ENCODE measurements around the gene AGAP1.

The AGAP1 gene

GRCh38 chr2:235511187-235511661 is 17.4 kb downstream of the AGAP1 start:
- DNase-seq, result no peak

- DNase-seq, result no peak
These were observed 18.2 kb downstream of the AGAP1 start for GRCh38 chr2:235511751-235512698.

DNA sequence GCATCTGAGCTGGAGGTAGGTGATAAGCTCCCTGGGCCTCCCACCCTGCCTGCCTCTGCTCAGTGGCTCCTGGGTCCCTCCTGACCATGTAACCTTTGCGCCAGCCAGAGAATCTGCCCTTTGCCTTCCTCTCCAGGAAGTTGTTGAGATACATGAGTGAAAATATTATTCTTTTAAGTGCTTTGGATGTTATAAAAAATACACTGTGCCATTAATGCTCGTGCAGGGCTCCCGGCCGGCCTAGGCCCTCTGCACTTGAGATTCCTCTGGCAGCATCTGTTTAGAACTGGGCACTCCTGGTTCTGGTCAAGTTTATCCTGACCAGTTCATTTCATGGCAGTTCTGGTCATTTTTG is 18.8 kb downstream of the AGAP1 start:
- DNase-seq, result no peak

DNA sequence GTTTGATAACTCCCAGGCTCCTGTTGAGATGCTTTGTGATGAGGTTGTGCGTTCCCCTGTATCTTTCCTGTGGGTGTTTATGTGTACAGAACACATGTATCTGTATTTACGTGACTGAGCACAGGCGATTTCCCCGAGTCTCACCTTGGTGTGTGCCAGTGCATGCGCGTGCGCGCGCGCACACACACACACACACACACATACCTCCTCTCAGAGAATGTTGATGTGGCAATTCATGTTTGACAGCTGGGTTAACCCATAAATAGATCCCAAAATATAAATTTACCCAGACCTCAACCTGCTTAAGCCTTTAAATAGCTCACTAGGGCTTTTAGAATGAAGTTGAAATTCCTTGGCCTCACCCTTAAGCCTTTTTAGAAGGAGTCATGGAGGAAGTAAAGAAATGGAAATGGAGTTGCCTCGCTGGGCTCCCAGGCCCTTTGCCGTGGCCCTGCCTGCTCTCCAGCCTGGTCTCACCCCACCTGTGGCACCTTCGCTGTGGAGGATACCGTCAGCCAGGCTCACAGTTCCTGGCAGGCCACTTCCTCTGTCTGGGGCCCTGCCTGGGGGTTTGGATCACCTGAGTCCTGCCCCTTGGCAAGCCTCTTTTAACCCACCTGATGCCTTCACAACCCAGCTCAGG is 20.3 kb downstream of the AGAP1 start:
- DNase-seq, result no peak

DNA sequence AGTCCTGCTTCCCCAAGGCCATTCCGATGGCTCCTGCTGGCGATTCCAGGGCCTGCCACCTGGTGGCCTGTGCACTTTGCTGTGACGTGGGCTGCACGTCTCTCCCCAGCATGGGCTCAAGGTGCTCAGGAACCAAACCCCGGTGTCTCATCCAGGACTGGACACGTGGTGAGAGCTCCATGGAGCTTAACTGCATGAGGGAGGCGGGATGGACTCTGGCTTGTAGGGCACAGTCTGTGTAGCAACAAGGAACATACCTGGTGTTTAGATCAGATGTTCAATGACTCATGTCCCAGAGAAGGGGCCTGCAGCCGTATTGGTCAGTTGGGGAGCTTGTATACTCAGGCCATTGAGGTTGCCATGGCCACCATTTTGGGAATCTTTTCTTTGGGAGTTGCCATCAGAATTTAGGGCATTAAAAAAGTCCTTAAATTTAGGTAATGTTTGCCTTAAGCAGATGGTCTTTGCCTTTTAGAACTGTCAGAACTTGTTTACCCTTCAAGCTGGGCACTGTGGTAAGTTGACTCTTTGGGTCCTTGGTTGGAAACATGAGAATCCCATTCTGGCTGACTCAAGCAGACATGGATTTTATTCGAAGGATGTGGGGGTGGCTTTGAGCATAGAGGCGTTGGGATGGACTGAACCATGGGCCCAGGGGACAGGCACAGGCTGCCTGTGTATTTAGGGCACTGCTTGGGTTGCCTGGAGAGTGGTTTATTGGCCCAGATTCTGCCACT is 21.0 kb downstream of the AGAP1 start:
- DNase-seq, result no peak

- no peak for DNase-seq
These were observed 21.5 kb downstream of the AGAP1 start for GRCh38 chr2:235515364-235515742.

- DNase-seq, result no peak
These were observed 22.0 kb downstream of the AGAP1 start for GRCh38 chr2:235515821-235516220.

DNA sequence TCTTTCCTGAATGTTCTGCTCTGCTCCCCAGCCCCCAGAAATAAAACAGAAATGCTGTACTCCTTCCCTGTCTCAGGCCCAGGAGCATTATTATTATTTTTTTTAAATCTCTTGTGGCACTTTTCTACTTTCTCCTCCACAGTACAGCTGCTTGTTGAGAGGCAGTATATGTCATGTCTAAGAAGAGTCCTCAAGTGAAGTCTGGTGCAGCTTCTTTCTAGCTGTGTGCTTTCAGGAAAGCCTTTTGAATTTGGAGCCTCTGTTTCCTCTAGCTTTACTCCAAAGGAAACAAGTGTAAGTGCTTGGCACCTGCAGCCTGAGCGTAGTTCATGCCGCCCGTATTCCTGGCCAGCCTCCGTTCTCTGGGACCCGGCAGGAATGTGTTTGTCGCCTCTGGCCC is 22.4 kb downstream of the AGAP1 start:
- no peak for DNase-seq

DNA sequence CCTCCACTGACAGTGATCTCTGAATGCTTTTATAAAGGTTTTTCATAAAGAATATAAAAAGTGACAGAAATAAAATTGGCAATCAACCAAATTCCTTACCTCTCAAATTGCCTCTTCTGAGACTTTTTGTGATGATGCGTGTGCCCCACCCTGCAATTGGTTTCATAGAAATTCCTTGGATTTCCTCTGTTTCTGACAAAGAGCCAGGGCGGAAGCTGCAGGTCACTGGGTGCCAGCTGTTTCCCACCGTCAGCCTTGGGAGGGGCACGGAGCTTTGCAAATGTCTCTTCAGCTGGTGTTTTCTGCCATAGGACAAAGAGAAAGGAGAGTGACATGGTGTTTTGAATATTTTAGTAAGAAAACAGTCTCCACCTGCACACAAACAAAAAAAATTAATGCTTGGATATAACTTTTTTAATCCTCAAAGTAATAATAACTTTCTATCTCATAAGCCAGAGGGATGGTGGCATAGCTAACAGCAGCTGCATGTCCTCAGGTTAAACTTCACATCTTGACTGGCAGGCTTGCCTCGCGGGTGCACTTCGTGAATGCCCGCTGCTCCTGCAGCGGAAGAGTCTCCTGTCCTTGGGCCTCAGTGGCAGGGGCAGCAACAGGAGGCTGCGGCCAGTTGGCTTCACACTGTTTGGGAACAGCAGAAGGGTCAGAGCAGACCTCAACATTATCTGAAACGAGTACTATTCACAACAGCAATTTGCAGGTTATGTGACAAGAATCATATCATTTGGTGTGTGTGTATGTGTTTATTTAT is 24.7 kb downstream of the AGAP1 start:
- DNase-seq, result no peak

DNA sequence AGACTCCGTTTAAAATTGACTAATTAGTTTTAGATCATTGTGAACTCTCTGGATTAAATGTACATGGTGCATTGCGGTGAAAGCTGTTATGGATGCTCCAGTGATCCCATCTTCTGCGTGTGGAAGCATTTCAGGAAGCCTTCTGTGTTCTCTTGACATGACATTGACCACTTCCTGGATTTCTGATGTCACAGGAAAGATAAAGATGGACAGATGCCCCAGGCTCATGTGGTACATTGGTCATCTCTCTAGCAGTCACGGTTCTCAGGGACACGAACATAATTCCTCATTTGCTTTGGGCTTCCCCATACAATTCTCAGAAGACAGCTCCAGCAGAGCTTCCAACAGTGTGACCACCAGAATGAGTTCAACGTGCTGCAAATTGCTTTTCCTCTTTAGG is 26.9 kb downstream of the AGAP1 start:
- DNase-seq, result no peak

- DNase-seq, result no peak
These were observed 28.0 kb downstream of the AGAP1 start for GRCh38 chr2:235521844-235522243.

DNA sequence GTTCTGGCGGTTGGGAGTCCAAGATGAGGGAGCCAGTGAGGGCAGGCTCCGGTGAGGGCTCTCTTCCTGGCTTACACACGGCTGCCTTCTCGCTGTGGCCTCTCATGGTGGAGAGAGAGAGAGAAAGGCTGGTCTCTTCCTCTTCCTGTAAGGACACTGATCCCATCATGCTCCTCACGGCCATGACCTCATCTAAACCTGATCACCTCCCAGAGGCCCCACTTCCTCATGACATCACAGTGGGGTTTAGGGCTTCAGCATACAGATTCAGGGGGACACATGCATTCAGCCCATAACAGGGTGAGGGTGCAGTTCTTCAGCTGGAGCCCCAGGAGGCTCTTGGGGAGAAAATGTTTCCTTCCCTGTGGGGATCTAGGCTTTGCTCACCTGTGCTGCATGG is 29.2 kb downstream of the AGAP1 start:
- DNase-seq, result no peak

- DNase-seq, result no peak
These were observed 29.8 kb downstream of the AGAP1 start for GRCh38 chr2:235523486-235524150.

- DNase-seq, result no peak
These were observed 32.3 kb downstream of the AGAP1 start for GRCh38 chr2:235526166-235526565.

DNA sequence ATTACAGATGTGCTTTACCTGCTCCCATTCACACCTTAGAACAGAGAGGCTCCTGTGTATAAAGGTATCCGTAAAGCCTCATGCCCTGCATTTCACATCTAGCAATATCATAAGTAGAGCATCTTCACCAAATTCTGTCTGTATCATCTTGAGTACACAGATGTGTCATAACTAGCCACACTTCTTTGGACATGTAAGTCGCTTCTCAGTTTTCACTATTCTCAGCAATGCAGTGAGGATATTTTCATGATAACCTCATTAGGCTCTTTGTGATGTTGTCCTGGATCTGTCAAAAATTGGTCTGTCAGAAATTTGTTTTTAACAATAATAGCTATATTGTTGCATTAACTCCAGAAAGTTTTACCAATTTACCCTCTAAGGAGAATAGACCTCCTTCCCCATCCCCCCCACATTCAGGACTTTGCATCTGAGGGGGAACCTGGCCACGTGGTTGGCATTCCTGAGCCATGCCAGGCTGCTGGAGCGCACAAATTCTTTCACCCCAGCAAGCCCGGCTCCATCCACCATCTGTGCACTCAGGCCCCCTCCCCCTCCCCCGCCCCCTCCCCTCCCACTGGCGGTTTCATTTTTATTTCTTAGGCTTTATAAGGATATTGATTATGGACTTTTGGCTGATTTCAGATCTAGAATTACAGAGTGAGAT is 34.1 kb downstream of the AGAP1 start:
- no peak for DNase-seq

GRCh38 chr2:235529621-235530020 is 35.8 kb downstream of the AGAP1 start:
- no peak for DNase-seq

- no peak for DNase-seq
These were observed 36.9 kb downstream of the AGAP1 start for GRCh38 chr2:235530735-235531134.

- DNase-seq, result no peak
These were observed 38.5 kb downstream of the AGAP1 start for GRCh38 chr2:235532307-235532706.

GRCh38 chr2:235533198-235533597 is 39.4 kb downstream of the AGAP1 start:
- DNase-seq, result no peak

GRCh38 chr2:235533616-235534385 is 40.0 kb downstream of the AGAP1 start:
- DNase-seq, result no peak

Data from activated CD4-positive, alpha-beta T cell treated with anti-CD3 and anti-CD28 coated beads, Interleukin-2, amount 50 U/mL, for 1 hour (primary cell).